Heart left ventricle (tissue), 13 donors: ENCODE measurements around the gene AHCYL1.

Source experiments
- POLR2A ChIP-seq, 2 donors: fragments of 450-650 bp; IDR thresholded peaks; one replicate each; pipeline ENCODE4 v1.6.1; 2017; ENCODE audit warnings: antibody characterized with exemption in 2 of 2, mild to moderate bottlenecking in 2 of 2, moderate library complexity in 2 of 2
- TF ChIP-seq, protein P1 (sequence below), 12 donors: fragments of 200-600 bp; sonication (generic) in 4 of 12; IDR thresholded peaks; one replicate each; pipeline versions ENCODE4 v1.5.0 to v1.8.0; 2018 to 2022; ENCODE audit warnings: antibody characterized with exemption in 12 of 12, mild to moderate bottlenecking in 5 of 12
- donor health status: ischemic (EF 13 %, LVEDD 7.1; RV severe dilation, severe dysfunction).
- donor health status: DM: no; HTN: yes; CAD: no.
- donor health status: DM: no; HTN: no; CAD: no.
- donor health status: ischemic (EF 25% LVEDD 6.9; RV normal size, moderate dysfunction).
- donor health status: ischemic (EF 25% LVEDD 5.7; RV mildly dilated, moderate dysfunction).
- donor health status: ischemic (EF 35%, LVEDD 5.7; RV mildly dilated, moderate dysfunction).
- donor health status: nonischemic (EF 11% LVEDD 7.7; RV severe dilation, severe dysfunction).
- donor health status: DM: yes; HTN: yes; CAD: no.
- donor health status: PGD.
- donor health status: ischemic (EF 29% LVEDD 5.4; RV normal size, mild dysfunction).
- donor health status: nonischemic (EF 23%, LVEDD 6.1; RV moderate dilation, normal function).

DNA sequence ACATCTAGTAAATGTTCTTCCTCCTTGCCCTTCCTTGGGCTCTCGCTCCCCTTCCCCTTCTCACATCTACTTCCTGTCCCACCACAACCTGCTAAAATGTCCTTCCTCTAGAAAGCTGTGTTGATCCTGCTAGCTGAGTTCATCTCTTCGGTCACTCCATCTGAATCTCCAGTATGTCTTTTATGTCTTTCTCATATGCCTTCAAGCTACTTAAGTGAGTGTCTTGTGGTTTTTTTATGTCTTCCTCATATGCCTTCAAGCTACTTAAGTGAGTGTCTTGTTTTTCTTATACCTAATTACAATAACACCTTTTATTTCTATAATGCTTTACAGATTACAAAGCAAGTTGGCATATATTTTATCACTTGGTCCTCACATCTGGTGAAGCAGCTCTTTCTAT is 40.0 kb upstream of the AHCYL1 start:
- TF ChIP-seq, protein P1, sequence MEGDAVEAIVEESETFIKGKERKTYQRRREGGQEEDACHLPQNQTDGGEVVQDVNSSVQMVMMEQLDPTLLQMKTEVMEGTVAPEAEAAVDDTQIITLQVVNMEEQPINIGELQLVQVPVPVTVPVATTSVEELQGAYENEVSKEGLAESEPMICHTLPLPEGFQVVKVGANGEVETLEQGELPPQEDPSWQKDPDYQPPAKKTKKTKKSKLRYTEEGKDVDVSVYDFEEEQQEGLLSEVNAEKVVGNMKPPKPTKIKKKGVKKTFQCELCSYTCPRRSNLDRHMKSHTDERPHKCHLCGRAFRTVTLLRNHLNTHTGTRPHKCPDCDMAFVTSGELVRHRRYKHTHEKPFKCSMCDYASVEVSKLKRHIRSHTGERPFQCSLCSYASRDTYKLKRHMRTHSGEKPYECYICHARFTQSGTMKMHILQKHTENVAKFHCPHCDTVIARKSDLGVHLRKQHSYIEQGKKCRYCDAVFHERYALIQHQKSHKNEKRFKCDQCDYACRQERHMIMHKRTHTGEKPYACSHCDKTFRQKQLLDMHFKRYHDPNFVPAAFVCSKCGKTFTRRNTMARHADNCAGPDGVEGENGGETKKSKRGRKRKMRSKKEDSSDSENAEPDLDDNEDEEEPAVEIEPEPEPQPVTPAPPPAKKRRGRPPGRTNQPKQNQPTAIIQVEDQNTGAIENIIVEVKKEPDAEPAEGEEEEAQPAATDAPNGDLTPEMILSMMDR (IDR thresholded peaks at IDR 0.05): no peak
- TF ChIP-seq POLR2A (IDR thresholded peaks at IDR 0.05): no peak
